HepG2 (cell line): ENCODE measurements around the gene CORO1A. TPM values are rescaled to one million over a fixed set of nuclear protein-coding genes. Genes with fewer than 3 reads are reported as not detected.

Experiments used
- ISL2 ChIP-seq: sonication (generic); formaldehyde crosslinking; IDR thresholded peaks from 2 replicates; pipeline ENCODE4 v1.5.0; 2020; ENCODE audit warnings: missing genetic modification reagents
- JUN ChIP-seq: sonication (generic); formaldehyde crosslinking; IDR thresholded peaks from 2 replicates; pipeline ENCODE4 v1.4.0; 2020; ENCODE audit warnings: mild to moderate bottlenecking, missing genetic modification reagents
- KDM1A ChIP-seq: IDR thresholded peaks from 2 replicates; pipeline ENCODE4 v1.6.1; 2016; ENCODE audit warnings: missing compliant biosample characterization
- MAX ChIP-seq: IDR thresholded peaks from 2 replicates; pipeline ENCODE4 v1.6.1; 2012; ENCODE audit warnings: inconsistent platforms
- PHF5A ChIP-seq: IDR thresholded peaks from one replicate; pipeline ENCODE4 v1.6.1; 2018; ENCODE audit warnings: low read depth, missing genetic modification reagents; ENCODE audit not compliant: unreplicated experiment
- RFX5 ChIP-seq: IDR thresholded peaks from 2 replicates; pipeline ENCODE4 v1.6.1; 2011; ENCODE audit warnings: low read depth, low read length, improper control_type of control experiment
- SKIL ChIP-seq: sonication (generic); formaldehyde crosslinking; IDR thresholded peaks from 2 replicates; pipeline ENCODE4 v1.8.0; 2022; ENCODE audit warnings: missing genetic modification reagents, mild to moderate bottlenecking, moderate library complexity, borderline replicate concordance
- TCF12 ChIP-seq, 2 experiments: fragments of 450-650 bp in 1 of 2; sonication (generic) in 1 of 2; formaldehyde crosslinking in 1 of 2; IDR thresholded peaks; 2 replicates each; pipeline versions ENCODE4 v1.6.1 to v1.8.0; 2017 to 2022; ENCODE audit warnings: antibody characterized with exemption in 1 of 2, mild to moderate bottlenecking in 1 of 2, missing genetic modification reagents in 1 of 2, moderate library complexity in 1 of 2
- ZBTB20 ChIP-seq: sonication (generic); formaldehyde crosslinking; IDR thresholded peaks from 2 replicates; pipeline ENCODE4 v1.8.1; 2023; ENCODE audit warnings: missing genetic modification reagents, low read depth, mild to moderate bottlenecking, borderline replicate concordance
- ZBTB49 ChIP-seq: sonication (generic); formaldehyde crosslinking; IDR thresholded peaks from 2 replicates; pipeline ENCODE4 v1.4.0; 2020; ENCODE audit warnings: missing genetic modification reagents, borderline replicate concordance
- ZFP36L1 ChIP-seq: sonication (generic); formaldehyde crosslinking; IDR thresholded peaks from 2 replicates; pipeline ENCODE4 v1.8.0; 2022; ENCODE audit warnings: mild to moderate bottlenecking, missing genetic modification reagents, moderate library complexity
- ZHX2 ChIP-seq, 2 experiments: sonication (generic) in 1 of 2; formaldehyde crosslinking in 1 of 2; IDR thresholded peaks; 2 replicates each; pipeline versions ENCODE4 v1.6.1 to v1.9.0; 2014 to 2022; ENCODE audit warnings: antibody characterized with exemption in 1 of 2, borderline replicate concordance in 1 of 2, inconsistent platforms in 1 of 2, low read depth in 1 of 2, missing genetic modification reagents in 1 of 2
- ZNF292 ChIP-seq: sonication (generic); formaldehyde crosslinking; IDR thresholded peaks from 2 replicates; pipeline ENCODE4 v1.8.1; 2022; ENCODE audit warnings: mild to moderate bottlenecking, low read depth, missing genetic modification reagents, borderline replicate concordance
- ZNF740 ChIP-seq: sonication (generic); formaldehyde crosslinking; IDR thresholded peaks from 2 replicates; pipeline ENCODE4 v1.4.0; 2020; ENCODE audit warnings: missing genetic modification reagents
- polyA plus RNA-seq, 8 experiments: library from polyadenylated mRNA; depleted of rRNA in 3 of 8; stranded (reverse) in 7 of 8; unstranded in 1 of 8; fragments of >200 nt; fragmentation: Illumina TruSeq in 4 of 8; extraction: Trizol in 4 of 8; gene quantifications; 2 replicates each; pipeline versions ENCODE4 v1.2.1 to v1.2.3, GENCODE V29; 2011 to 2016; ENCODE audit warnings: low read depth in 4 of 8, missing spikeins in 1 of 8, mixed read lengths in 1 of 8; ENCODE audit not compliant: insufficient read depth in 1 of 8
- total RNA-seq, 5 experiments: library from RNA; depleted of rRNA; stranded (reverse); fragments of >200 nt; fragmentation: Illumina TruSeq; extraction: Trizol; gene quantifications; 2 replicates each; pipeline ENCODE4 v1.2.3, GENCODE V29; 2016; ENCODE audit warnings: low read depth in 1 of 5

CORO1A gene
- total and polyA plus RNA-seq, 2 of the 13 experiments (the other 11 are each of a cell fraction or from before 2014, with no cell fraction given) = 6.5 to 12.9 TPM

- TF ChIP-seq SKIL (CRISPR knock-in tag) = peak; percentile 87
- no peak for TF ChIP-seq RFX5
- TF ChIP-seq ZNF740 = no peak
- TF ChIP-seq JUN (CRISPR knock-in tag) = no peak
- peak; percentile 100 for TF ChIP-seq ZBTB20
- peak; percentile 90 for TF ChIP-seq MAX
- no peak for TF ChIP-seq TCF12 (IDR thresholded peaks at IDR 0.05)
- peak; percentile 85; the same call in 1 of the 2 replicates for TF ChIP-seq TCF12 (CRISPR knock-in tag; IDR thresholded peaks at IDR 0.05)
- TF ChIP-seq KDM1A = peak; percentile 60; the same call in 1 of the 2 replicates
- TF ChIP-seq ZNF292 (CRISPR knock-in tag) = peak; percentile 92
- peak; percentile 71 for TF ChIP-seq ISL2 (CRISPR knock-in tag)
- peak; percentile 93 for TF ChIP-seq PHF5A (CRISPR knock-in tag)
- no peak for TF ChIP-seq ZBTB49
- TF ChIP-seq ZHX2 (IDR thresholded peaks at IDR 0.05; ENCODE audit: low read depth) = peak; percentile 80; the same call in 1 of the 2 replicates
- TF ChIP-seq ZHX2 (CRISPR knock-in tag; IDR thresholded peaks at IDR 0.05; ENCODE audit: borderline replicate concordance) = no peak
- TF ChIP-seq ZFP36L1 (CRISPR knock-in tag) = 0 out of 2 replicates have a peak, but pooled peaks have one; percentile 21
Observed at GRCh38 chr16:30139583-30140481, 43.6 kb upstream of the CORO1A start (continued).
